Activated naive CD8-positive, alpha-beta T cell treated with anti-CD3 and anti-CD28 coated beads, Interleukin-2, amount 50 U/mL, for 24 hours (primary cell): Measurements from ENCODE around the gene EPAS1.

ENCODE experiments used
- ATAC-seq: fragments of 150-1000 bp; cut with Tn5 transposase; one replicate; pipeline ENCODE4 v1.10.0; 2021
- DNase-seq: peaks from one replicate; pipeline ENCODE4 v3.0.0; 2021
- H3K27ac Mint-ChIP-seq: one replicate; pipeline ENCODE4 v1.8.0; 2021; ENCODE audit warnings: mild to moderate bottlenecking, mixed read lengths
- H3K27me3 Mint-ChIP-seq: one replicate; pipeline ENCODE4 v1.8.0; 2021; ENCODE audit warnings: mixed read lengths
- H3K36me3 Mint-ChIP-seq: one replicate; pipeline ENCODE4 v1.8.0; 2021; ENCODE audit warnings: low read depth, mixed read lengths
- H3K4me1 Mint-ChIP-seq: one replicate; pipeline ENCODE4 v1.8.0; 2021; ENCODE audit warnings: mixed read lengths
- H3K4me3 Mint-ChIP-seq: one replicate; pipeline ENCODE4 v1.8.0; 2021; ENCODE audit warnings: mild to moderate bottlenecking, moderate library complexity, mixed read lengths
- H3K9me3 Mint-ChIP-seq: one replicate; pipeline ENCODE4 v1.8.0; 2021; ENCODE audit warnings: mixed read lengths

EPAS1 gene

GRCh38 chr2:46377101-46377581 lies 79.9 kb downstream of the EPAS1 start:
- Mint-ChIP-seq H3K4me1 (no peaks in the 10 kb centered on the region), H3K27ac (no peak overlapping the region), H3K36me3 (no peaks in the 10 kb centered on the region), H3K9me3 (no peaks in the 10 kb centered on the region), H3K4me3 (no peak overlapping the region), H3K27me3 (no peaks in the 10 kb centered on the region)
- ATAC-seq (peak; percentile 12), DNase-seq (no peak)

DNA sequence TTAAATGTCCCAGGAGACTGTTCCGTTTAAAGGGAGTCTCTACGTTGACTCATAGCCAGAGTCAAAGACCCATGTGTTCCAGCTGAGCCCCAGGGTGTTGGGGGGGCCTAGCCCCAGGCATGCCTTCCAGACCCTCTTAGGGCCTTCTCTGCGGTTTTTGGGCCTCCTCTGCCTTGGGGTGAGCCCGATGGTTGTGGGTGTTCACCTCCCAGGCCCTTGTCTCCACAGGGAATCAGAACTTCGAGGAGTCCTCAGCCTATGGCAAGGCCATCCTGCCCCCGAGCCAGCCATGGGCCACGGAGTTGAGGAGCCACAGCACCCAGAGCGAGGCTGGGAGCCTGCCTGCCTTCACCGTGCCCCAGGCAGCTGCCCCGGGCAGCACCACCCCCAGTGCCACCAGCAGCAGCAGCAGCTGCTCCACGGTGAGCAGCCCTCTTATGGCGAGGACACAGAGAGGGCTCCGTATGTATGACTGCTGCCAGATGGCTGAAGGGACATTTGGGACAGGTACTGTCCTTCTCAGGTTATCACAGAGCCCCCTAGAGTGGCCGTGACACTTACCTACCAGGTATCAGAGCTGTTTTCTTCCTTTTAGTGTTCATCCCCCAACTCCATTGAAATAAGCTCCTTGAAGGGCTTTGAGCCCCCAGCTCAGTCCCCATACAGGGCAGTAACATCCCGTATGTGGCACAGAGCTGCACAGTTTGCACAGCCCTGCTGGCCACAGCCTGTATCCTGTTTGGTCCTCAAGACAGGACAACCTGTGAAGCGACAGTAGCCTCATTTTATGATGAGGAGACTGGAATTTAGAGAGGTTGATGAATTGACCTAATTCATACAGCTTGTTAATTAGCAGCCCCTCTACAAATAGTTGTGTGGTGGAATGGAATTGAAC lies 80.7 kb downstream of the EPAS1 start:
- Mint-ChIP-seq H3K4me1 (no peaks in the 10 kb centered on the region), H3K9me3 (no peaks in the 10 kb centered on the region), H3K36me3 (no peaks in the 10 kb centered on the region), H3K27ac (no peak overlapping the region), H3K4me3 (no peak overlapping the region), H3K27me3 (no peaks in the 10 kb centered on the region)
- ATAC-seq (no peak), DNase-seq (no peak)

DNA sequence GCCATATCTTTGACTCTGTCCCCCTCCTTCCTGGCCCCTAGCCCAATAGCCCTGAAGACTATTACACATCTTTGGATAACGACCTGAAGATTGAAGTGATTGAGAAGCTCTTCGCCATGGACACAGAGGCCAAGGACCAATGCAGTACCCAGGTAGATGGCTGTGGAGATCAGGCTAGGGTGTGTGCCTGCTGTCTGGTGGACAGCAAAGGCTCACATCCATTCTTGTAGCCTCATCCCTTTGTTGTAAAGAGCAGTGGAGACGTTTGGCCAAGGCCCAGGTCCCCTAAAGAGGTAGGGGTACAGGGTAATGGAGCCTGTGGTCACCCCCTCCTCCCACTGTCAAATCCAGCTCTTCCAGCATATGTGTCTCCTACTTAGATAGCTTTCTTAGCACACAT lies 81.4 kb downstream of the EPAS1 start:
- H3K36me3 Mint-ChIP-seq = no peaks in the 10 kb centered on the region
- no peaks in the 10 kb centered on the region for H3K27me3 Mint-ChIP-seq
- no peaks in the 10 kb centered on the region for H3K9me3 Mint-ChIP-seq
- DNase-seq (no peak), ATAC-seq (no peak)
- no peak overlapping the region for H3K27ac Mint-ChIP-seq
- H3K4me1 Mint-ChIP-seq = no peaks in the 10 kb centered on the region
- H3K4me3 Mint-ChIP-seq = no peak overlapping the region

- Mint-ChIP-seq H3K36me3 (no peaks in the 10 kb centered on the region), H3K4me1 (no peaks in the 10 kb centered on the region), H3K27ac (no peak overlapping the region), H3K27me3 (no peaks in the 10 kb centered on the region), H3K9me3 (no peaks in the 10 kb centered on the region), H3K4me3 (no peak overlapping the region)
- no peak for ATAC-seq
- no peak for DNase-seq
These were observed 82.2 kb downstream of the EPAS1 start for GRCh38 chr2:46379213-46380037.

DNA sequence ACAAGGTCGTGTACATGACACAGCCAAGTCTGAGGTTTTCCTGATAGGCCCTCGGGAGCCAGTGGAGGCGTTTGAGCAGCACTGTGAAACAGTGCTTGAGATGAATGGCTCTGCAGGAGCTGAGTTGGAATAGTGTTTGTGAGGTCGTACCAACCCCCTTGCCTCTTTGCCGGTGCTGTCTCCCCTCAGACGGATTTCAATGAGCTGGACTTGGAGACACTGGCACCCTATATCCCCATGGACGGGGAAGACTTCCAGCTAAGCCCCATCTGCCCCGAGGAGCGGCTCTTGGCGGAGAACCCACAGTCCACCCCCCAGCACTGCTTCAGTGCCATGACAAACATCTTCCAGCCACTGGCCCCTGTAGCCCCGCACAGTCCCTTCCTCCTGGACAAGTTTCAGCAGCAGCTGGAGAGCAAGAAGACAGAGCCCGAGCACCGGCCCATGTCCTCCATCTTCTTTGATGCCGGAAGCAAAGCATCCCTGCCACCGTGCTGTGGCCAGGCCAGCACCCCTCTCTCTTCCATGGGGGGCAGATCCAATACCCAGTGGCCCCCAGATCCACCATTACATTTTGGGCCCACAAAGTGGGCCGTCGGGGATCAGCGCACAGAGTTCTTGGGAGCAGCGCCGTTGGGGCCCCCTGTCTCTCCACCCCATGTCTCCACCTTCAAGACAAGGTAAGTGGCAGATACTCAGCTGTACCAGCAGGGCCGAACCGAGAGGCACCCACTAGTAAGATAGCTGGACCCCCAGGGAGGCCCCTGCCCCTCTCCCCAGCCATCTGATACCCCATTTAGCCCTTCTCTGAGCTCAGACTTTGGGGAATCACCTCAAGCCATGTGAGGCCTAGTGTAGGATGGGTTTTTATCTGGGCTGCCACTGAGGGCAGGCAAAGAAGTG lies 83.1 kb downstream of the EPAS1 start:
- Mint-ChIP-seq H3K36me3 (no peaks in the 10 kb centered on the region), H3K4me3 (no peak overlapping the region), H3K27ac (no peak overlapping the region), H3K4me1 (no peaks in the 10 kb centered on the region), H3K27me3 (no peaks in the 10 kb centered on the region), H3K9me3 (no peaks in the 10 kb centered on the region)
- no peak for ATAC-seq
- no peak for DNase-seq

DNA sequence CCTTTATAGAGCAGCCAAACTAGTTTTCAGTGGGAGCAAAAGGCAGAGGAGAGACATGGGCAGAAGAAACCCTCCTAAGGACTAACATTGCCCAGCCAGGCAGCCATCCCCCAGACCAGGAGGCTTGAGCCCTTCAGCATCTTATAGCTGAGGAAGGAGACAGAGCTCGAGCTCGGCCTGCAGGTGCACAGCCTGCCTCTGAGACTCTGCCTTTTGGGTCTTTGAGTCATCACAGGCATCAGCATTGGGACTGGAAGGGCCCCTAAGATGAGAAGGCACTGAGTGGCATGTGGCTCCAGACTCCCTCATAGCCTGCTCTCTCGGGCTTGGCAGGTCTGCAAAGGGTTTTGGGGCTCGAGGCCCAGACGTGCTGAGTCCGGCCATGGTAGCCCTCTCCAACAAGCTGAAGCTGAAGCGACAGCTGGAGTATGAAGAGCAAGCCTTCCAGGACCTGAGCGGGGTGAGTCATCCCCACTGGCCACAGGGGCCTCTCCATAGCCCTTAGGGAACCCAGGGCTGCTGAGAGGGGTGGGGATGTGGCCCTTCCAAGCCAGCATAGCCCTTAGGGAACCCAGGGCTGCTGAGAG lies 84.1 kb downstream of the EPAS1 start:
- H3K4me3 Mint-ChIP-seq = no peak overlapping the region
- ATAC-seq (peak; percentile 30), DNase-seq (no peak)
- no peaks in the 10 kb centered on the region for H3K9me3 Mint-ChIP-seq
- no peak overlapping the region for H3K27ac Mint-ChIP-seq
- no peaks in the 10 kb centered on the region for H3K36me3 Mint-ChIP-seq
- no peaks in the 10 kb centered on the region for H3K4me1 Mint-ChIP-seq
- H3K27me3 Mint-ChIP-seq = no peaks in the 10 kb centered on the region

- H3K27ac Mint-ChIP-seq = no peak overlapping the region
These were observed 84.7 kb downstream of the EPAS1 start for GRCh38 chr2:46381871-46382270.

GRCh38 chr2:46382331-46383112 lies 85.3 kb downstream of the EPAS1 start:
- H3K4me3 Mint-ChIP-seq = no peak overlapping the region
- no peaks in the 10 kb centered on the region for H3K4me1 Mint-ChIP-seq
- DNase-seq (no peak), ATAC-seq (no peak)
- H3K27me3 Mint-ChIP-seq = no peaks in the 10 kb centered on the region
- no peaks in the 10 kb centered on the region for H3K9me3 Mint-ChIP-seq
- H3K27ac Mint-ChIP-seq = no peak overlapping the region
- no peaks in the 10 kb centered on the region for H3K36me3 Mint-ChIP-seq

More at GRCh38 chr2:46381871-46382270, 84.7 kb downstream of the EPAS1 start:
- no peak overlapping the region for H3K4me3 Mint-ChIP-seq
- ATAC-seq (no peak), DNase-seq (no peak)
- no peaks in the 10 kb centered on the region for H3K36me3 Mint-ChIP-seq
- no peaks in the 10 kb centered on the region for H3K9me3 Mint-ChIP-seq
- H3K27me3 Mint-ChIP-seq = no peaks in the 10 kb centered on the region
- no peaks in the 10 kb centered on the region for H3K4me1 Mint-ChIP-seq

- DNase-seq (no peak), ATAC-seq (no peak)
- Mint-ChIP-seq H3K27ac (no peak overlapping the region), H3K4me1 (no peaks in the 10 kb centered on the region), H3K9me3 (no peaks in the 10 kb centered on the region), H3K36me3 (no peaks in the 10 kb centered on the region), H3K27me3 (no peaks in the 10 kb centered on the region), H3K4me3 (no peak overlapping the region)
These were observed 85.8 kb downstream of the EPAS1 start for GRCh38 chr2:46383113-46383395.

GRCh38 chr2:46383784-46384456 lies 86.7 kb downstream of the EPAS1 start:
- Mint-ChIP-seq H3K4me1 (no peaks in the 10 kb centered on the region), H3K27me3 (no peaks in the 10 kb centered on the region), H3K9me3 (no peaks in the 10 kb centered on the region), H3K36me3 (no peaks in the 10 kb centered on the region), H3K27ac (no peak overlapping the region), H3K4me3 (no peak overlapping the region)
- no peak for DNase-seq
- no peak for ATAC-seq

- ATAC-seq (no peak), DNase-seq (no peak)
- Mint-ChIP-seq H3K27ac (no peak overlapping the region), H3K27me3 (no peaks in the 10 kb centered on the region), H3K4me1 (no peaks in the 10 kb centered on the region), H3K36me3 (no peaks in the 10 kb centered on the region), H3K4me3 (no peak overlapping the region), H3K9me3 (no peaks in the 10 kb centered on the region)
These were observed 87.2 kb downstream of the EPAS1 start for GRCh38 chr2:46384457-46384815.

- no peaks in the 10 kb centered on the region for H3K27me3 Mint-ChIP-seq
- DNase-seq = no peak
- no peak overlapping the region for H3K27ac Mint-ChIP-seq
- H3K4me1 Mint-ChIP-seq = no peaks in the 10 kb centered on the region
- no peaks in the 10 kb centered on the region for H3K9me3 Mint-ChIP-seq
- no peak for ATAC-seq
- no peaks in the 10 kb centered on the region for H3K36me3 Mint-ChIP-seq
- H3K4me3 Mint-ChIP-seq = no peak overlapping the region
These were observed 88.8 kb downstream of the EPAS1 start for GRCh38 chr2:46385786-46386577.

GRCh38 chr2:46386763-46387162 lies 89.6 kb downstream of the EPAS1 start:
- DNase-seq = no peak
- Mint-ChIP-seq H3K4me1 (no peaks in the 10 kb centered on the region), H3K27ac (no peak overlapping the region), H3K27me3 (no peaks in the 10 kb centered on the region), H3K36me3 (no peaks in the 10 kb centered on the region), H3K9me3 (no peaks in the 10 kb centered on the region), H3K4me3 (no peak overlapping the region)
- ATAC-seq = no peak
